ENCODE results near the gene ANAPC2. TPM values are rescaled to one million over a fixed set of nuclear protein-coding genes. Genes with fewer than 3 reads are reported as not detected.
A peak's percentile ranks its signal among the peaks of the same experiment; 100 is the strongest.

Gene ANAPC2
- total and polyA plus RNA-seq, 12 donors, result 23.7 to 69.6 (median 27.7) TPM

DNA sequence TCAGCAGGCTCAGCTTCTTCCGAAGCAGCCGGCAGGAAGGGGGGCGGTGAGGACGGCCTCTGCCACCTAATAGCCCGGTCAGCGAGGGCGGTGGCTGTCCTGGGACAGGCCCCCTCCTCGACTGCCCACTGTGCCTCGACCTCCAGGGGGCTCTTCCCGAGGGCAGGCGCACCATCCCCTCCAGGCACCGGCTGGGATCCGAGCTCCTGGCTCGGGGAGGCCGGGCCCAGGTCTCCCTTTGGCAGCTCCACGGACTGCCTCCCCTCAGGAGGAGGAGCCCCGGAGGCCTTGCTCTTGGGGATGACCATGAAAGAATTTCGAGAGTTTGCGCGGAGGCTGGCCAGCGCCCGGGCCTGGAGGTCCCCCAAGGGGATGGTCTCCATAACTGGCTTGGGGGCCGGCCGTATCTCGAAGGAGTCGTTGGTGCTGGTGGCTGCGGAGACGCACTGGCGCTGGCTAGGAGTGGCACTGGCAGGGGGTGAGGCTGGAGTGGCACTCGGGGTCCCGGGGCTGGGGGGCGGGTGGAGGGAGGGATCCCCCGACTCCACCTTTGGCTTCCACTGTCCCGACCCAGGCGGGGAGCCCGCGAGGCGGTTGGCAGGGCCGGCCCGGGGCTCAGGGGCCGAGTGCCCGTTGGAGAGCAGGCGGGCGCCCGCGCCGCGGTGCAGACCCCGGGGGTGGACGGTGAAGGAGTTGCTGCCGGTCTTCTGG lies 11.2 kb upstream of the ANAPC2 start:
- no peak for ATAC-seq
- Histone ChIP-seq H3K27ac (peak overlapping the region in 7 of 10 donors; percentile 1 to 69 (median 44)), H3K36me3 (no peaks in the 10 kb centered on the region), H3K4me1 (peaks cover 53 to 90% (median 79%) of the 10 kb centered on the region in 9 donors), H3K9me3 (no peaks in the 10 kb centered on the region), H3K4me3 (peak overlapping the region; percentile 32 to 84 (median 62)), H3K27me3 (no peaks in the 10 kb centered on the region)
- 5% methylated on average over 37 to 51 of the region's 51 CpGs for WGBS, 2 donors
- TF ChIP-seq, protein P1, sequence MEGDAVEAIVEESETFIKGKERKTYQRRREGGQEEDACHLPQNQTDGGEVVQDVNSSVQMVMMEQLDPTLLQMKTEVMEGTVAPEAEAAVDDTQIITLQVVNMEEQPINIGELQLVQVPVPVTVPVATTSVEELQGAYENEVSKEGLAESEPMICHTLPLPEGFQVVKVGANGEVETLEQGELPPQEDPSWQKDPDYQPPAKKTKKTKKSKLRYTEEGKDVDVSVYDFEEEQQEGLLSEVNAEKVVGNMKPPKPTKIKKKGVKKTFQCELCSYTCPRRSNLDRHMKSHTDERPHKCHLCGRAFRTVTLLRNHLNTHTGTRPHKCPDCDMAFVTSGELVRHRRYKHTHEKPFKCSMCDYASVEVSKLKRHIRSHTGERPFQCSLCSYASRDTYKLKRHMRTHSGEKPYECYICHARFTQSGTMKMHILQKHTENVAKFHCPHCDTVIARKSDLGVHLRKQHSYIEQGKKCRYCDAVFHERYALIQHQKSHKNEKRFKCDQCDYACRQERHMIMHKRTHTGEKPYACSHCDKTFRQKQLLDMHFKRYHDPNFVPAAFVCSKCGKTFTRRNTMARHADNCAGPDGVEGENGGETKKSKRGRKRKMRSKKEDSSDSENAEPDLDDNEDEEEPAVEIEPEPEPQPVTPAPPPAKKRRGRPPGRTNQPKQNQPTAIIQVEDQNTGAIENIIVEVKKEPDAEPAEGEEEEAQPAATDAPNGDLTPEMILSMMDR (IDR thresholded peaks at IDR 0.05), result no peak
- intact Hi-C loops (cut with DNase I), result loop anchor here in 1 of 10 donors (2.0 to 5.0 kb wide), 2 partner anchors 23 to 533 kb away; partner anchors contain the start of gene RNF208
- no peak for DNase-seq

DNA sequence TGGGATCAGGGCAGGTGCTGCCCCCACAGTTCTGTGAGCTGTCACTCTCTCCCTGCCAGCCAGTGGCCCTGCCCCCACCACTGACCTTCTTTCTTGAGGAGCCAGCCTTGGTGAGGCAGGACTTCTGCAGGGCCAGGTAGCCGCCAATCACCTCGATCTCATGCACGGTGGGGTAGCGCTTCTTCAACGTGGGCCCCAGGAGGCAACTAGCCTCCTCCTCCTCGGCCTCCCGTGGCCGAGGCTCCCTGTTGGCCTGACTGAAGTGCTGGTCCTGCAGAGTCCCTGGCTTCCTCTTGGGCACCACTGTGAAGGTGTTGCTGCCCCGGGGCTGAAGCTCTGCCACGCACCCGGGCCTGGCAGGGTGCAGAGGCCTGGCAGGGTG lies 10.5 kb upstream of the ANAPC2 start:
- Histone ChIP-seq H3K9me3 (no peaks in the 10 kb centered on the region), H3K36me3 (no peaks in the 10 kb centered on the region), H3K27ac (peak overlapping the region in 7 of 10 donors; percentile 1 to 69 (median 44)), H3K27me3 (no peaks in the 10 kb centered on the region), H3K4me3 (peak overlapping the region in 9 of 10 donors; percentile 44 to 84 (median 71)), H3K4me1 (peaks cover 46 to 90% (median 72%) of the 10 kb centered on the region in 9 donors)
- 57 to 59% methylated on average over 11 of the region's 11 CpGs for WGBS, 2 donors
- TF ChIP-seq, protein P1 (IDR thresholded peaks at IDR 0.05), result no peak
- DNase-seq, result no peak
- ATAC-seq, result no peak
- intact Hi-C loops (cut with DNase I), result loop anchor here in 1 of 10 donors (5.0 kb wide), 1 partner anchor 533 kb away; no protein-coding TSS in a partner anchor

DNA sequence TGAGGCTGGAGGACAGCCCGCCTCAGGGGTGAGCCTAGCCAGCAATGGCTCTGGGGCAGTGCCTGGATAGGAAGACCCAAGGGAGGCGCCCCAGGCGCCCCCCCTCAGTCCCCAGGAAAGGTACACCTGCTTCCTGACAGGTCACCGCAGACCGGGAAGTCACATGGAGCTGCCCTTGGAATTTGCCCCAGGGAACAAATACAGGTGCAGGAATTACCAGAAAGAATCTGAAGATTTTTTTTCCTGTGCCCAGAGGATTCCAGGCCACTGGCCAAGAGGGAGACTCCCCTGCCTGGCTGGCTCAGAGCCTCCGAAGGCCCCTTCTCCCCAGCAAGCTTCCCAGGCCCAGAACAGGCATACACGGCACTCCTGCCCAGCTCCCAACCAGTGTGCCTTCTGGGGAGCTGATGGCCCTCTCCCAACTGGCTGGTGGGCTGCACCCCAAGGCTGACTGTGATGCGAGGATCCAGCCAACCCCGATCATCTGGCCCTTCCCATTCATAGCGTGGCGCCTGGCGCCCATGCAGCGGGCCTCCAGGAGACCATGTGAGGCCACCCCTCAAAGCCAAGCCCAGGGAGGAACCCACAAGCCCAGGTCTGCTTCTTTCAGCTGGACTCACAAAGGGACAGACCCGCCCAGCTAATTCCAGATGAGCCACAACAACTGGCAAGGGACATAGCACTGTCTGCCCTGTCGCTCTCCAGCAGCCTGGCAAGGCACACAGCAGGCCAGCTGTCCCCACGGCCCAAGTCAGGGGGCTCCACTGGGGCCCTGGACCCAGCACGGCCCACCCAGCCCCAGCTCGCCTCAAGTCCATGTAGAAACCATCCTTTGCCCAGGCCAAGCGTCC lies 9.9 kb upstream of the ANAPC2 start:
- TF ChIP-seq, protein P1 (IDR thresholded peaks at IDR 0.05), result no peak
- DNase-seq, result no peak
- Histone ChIP-seq H3K36me3 (no peaks in the 10 kb centered on the region), H3K27ac (peak overlapping the region in 4 of 10 donors; percentile 1 to 69 (median 23)), H3K9me3 (no peaks in the 10 kb centered on the region), H3K27me3 (no peaks in the 10 kb centered on the region), H3K4me1 (peaks cover 42 to 90% (median 66%) of the 10 kb centered on the region in 9 donors), H3K4me3 (peak overlapping the region in 7 of 10 donors; percentile 44 to 84 (median 71))
- intact Hi-C loops (cut with DNase I), result loop anchor here in 1 of 10 donors (5.0 kb wide), 1 partner anchor 534 kb away; no protein-coding TSS in a partner anchor
- WGBS, 2 donors, result 71 to 75% methylated on average over 19 of the region's 19 CpGs
- ATAC-seq, result no peak

All from heart right ventricle (tissue), 16 donors.